ENCODE data around the gene CASD1. TPM values are rescaled to one million over a fixed set of nuclear protein-coding genes. Genes with fewer than 3 reads are reported as not detected.

The CASD1 gene
- total and polyA plus RNA-seq, 2 of the 4 experiments (the other 2 are of a cell fraction): 4.0 to 4.5 TPM

- TF ChIP-seq BHLHE40 (IDR thresholded peaks at IDR 0.05; ENCODE audit: low read depth, low read length): no peak
Measured at GRCh38 chr7:94471604-94472003, 38.0 kb upstream of the CASD1 start (continued).

- H3K56ac ChIP-seq (ENCODE audit: extremely low read depth, insufficient read depth, low read length): no peak overlapping the region
- no peak for DNase-seq
- H2BK5ac ChIP-seq (ENCODE audit: low read depth, low read length, poor library complexity, severe bottlenecking): no peak overlapping the region
- H4K5ac ChIP-seq (ENCODE audit: low read depth, low read length): no peak overlapping the region
- no peak for ATAC-seq (ENCODE audit: low read depth)
- no peaks in the 10 kb centered on the region for H4K20me1 ChIP-seq (ENCODE audit: insufficient read depth, low read length)
- no peaks in the 10 kb centered on the region for H3K9me3 ChIP-seq (ENCODE audit: control insufficient read depth, insufficient read depth, low read length)
- no peak overlapping the region for H3K4me3 ChIP-seq (ENCODE audit: insufficient read depth, low read depth, low read length)
- no peak overlapping the region for H4K91ac ChIP-seq (ENCODE audit: insufficient read depth, low read depth, low read length)
- no peaks in the 10 kb centered on the region for H3K79me1 ChIP-seq (ENCODE audit: low read depth in 1 of 2, low read length in 2 of 2)
- no peak overlapping the region for H3K23ac ChIP-seq (ENCODE audit: low read depth, low read length)
- H2BK20ac ChIP-seq (ENCODE audit: low read depth, low read length): no peak overlapping the region
- H4K8ac ChIP-seq (ENCODE audit: low read depth in 2 of 2, low read length in 2 of 2): no peak overlapping the region
- no peak overlapping the region for H2AK5ac ChIP-seq (ENCODE audit: low read depth, low read length)
- H2BK120ac ChIP-seq (ENCODE audit: low read depth, low read length): no peak overlapping the region
- POLR2A ChIA-PET (ENCODE audit: unreplicated experiment): no interaction called here
- no TSS peak for BruUV-seq (replicated peaks)
- no peak overlapping the region for H3K27ac ChIP-seq (ENCODE audit: insufficient read depth, low read length)
- H3K9ac ChIP-seq (ENCODE audit: low read depth, low read length): no peak overlapping the region
- no peaks in the 10 kb centered on the region for H3K36me3 ChIP-seq (ENCODE audit: control insufficient read depth, insufficient read depth, low read length)
- CTCF ChIA-PET: no interaction called here
- H3K4me2 ChIP-seq (ENCODE audit: low read depth, low read length): no peak overlapping the region
- H3K18ac ChIP-seq (ENCODE audit: low read depth, low read length): no peak overlapping the region
- dilution Hi-C loops (cut with HindIII; ENCODE audit: low sequenced_read_pairs, unreplicated experiment) (no loop called here), in situ Hi-C loops (cut with MboI; ENCODE audit: low sequenced_read_pairs) (loop anchor here (25.0 kb wide), 1 partner anchor 715 kb away; no protein-coding TSS in a partner anchor), intact Hi-C loops (cut with micrococcal nuclease) (no loop called here)
- no peaks in the 10 kb centered on the region for H3K4me1 ChIP-seq (ENCODE audit: control insufficient read depth, insufficient read depth, low read length)
- no peaks in the 10 kb centered on the region for H3K9me1 ChIP-seq (ENCODE audit: insufficient read depth, low read length)
- H2AFZ ChIP-seq (replicated peaks; ENCODE audit: low read length, poor library complexity): no peak overlapping the region
- no peak overlapping the region for H3K4ac ChIP-seq (ENCODE audit: low read depth, low read length)
- H2AK9ac ChIP-seq (replicated peaks; ENCODE audit: low read depth, low read length, poor library complexity): no peak overlapping the region
- no peak overlapping the region for H3K14ac ChIP-seq (replicated peaks; ENCODE audit: low read depth, low read length)
- no peak for TF ChIP-seq USF2 (IDR thresholded peaks at IDR 0.05; ENCODE audit: low read depth, low read length)
- TF ChIP-seq CEBPB (IDR thresholded peaks at IDR 0.05; ENCODE audit: low read depth, low read length): no peak
- no peak for TF ChIP-seq POLR2A (IDR thresholded peaks at IDR 0.05; ENCODE audit: low read depth, low read length)
- TF ChIP-seq CHD1 (IDR thresholded peaks at IDR 0.05; ENCODE audit: low read depth, low read length): no peak
- no peak for TF ChIP-seq RCOR1 (IDR thresholded peaks at IDR 0.05; ENCODE audit: insufficient replicate concordance, low read length)
- TF ChIP-seq BHLHE40 (IDR thresholded peaks at IDR 0.05; ENCODE audit: low read depth, low read length): no peak
- TF ChIP-seq ELK1 (IDR thresholded peaks at IDR 0.05; ENCODE audit: borderline replicate concordance, low read depth, low read length): no peak
- TF ChIP-seq MAFK (IDR thresholded peaks at IDR 0.05; ENCODE audit: low read depth, low read length): no peak
- H3K27me3 ChIP-seq (ENCODE audit: control insufficient read depth, insufficient read depth, low read length): peaks cover 8% of the 10 kb centered on the region
- WGBS, 2 experiments (ENCODE audit: extremely low coverage in 2 of 2, insufficient read length in 1 of 2): no CpG with 5 or more reads among the region's 1 CpG
- no peak overlapping the region for H2BK15ac ChIP-seq (ENCODE audit: low read depth, low read length)
Measured at GRCh38 chr7:94472608-94473007, 37.0 kb upstream of the CASD1 start.
